SK-N-SH (cell line): ENCODE data around the gene CHCHD1. TPM values are rescaled to one million over a fixed set of nuclear protein-coding genes. Genes with fewer than 3 reads are reported as not detected.

Source experiments
- CTCF ChIA-PET: fragments of 300-600, 350-600 bp; formaldehyde crosslinking; extraction: SDS; loops from one replicate; lab custom pipeline; 2021; lab: Yijun Ruan, JAX
- POLR2A ChIA-PET: fragments of 350-600 bp; sonication (Branson Sonifier 250); formaldehyde crosslinking; extraction: SDS; loops from one replicate; lab custom pipeline; 2020; ENCODE audit warnings: antibody characterized with exemption, inconsistent platforms; lab: Yijun Ruan, JAX
- DNase-seq: peaks from one replicate; pipeline ENCODE4 v3.0.0; 2012
- H2AFZ ChIP-seq: fragments of 200-600 bp; sonication (generic); 2 replicates; pipeline ENCODE4 v1.8.1; 2016; ENCODE audit warnings: antibody characterized with exemption, mild to moderate bottlenecking, low read depth
- H3F3A ChIP-seq: fragments of 200-600 bp; sonication (generic); replicated peaks from 2 replicates; pipeline ENCODE3; 2016; ENCODE audit warnings: antibody characterized with exemption, mild to moderate bottlenecking; ENCODE audit not compliant: insufficient read depth
- H3K27ac ChIP-seq, 2 experiments: fragments of 200-500 bp in 1 of 2; fragments of 200-600 bp in 1 of 2; sonication (Bioruptor generic) in 1 of 2; sonication (generic), shearing (Covaris generic) in 1 of 2; 2 replicates each; pipeline versions ENCODE4 v1.5.1 to v1.6.1; 2014 to 2016; ENCODE audit warnings: low read depth in 2 of 2, inconsistent platforms in 1 of 2, low read length in 1 of 2, mild to moderate bottlenecking in 1 of 2, mixed read lengths in 1 of 2
- H3K27me3 ChIP-seq: fragments of 200-600 bp; sonication (generic), shearing (Covaris generic); 2 replicates; pipeline ENCODE4 v1.6.1; 2016; ENCODE audit warnings: mixed run types; ENCODE audit not compliant: insufficient read depth
- H3K36me3 ChIP-seq, 2 experiments: fragments of 200-500 bp in 1 of 2; fragments of 200-600 bp in 1 of 2; sonication (Bioruptor generic) in 1 of 2; sonication (generic) in 1 of 2; replicated peaks in 1 of 2; 2 replicates each; pipeline versions ENCODE3 to v1.5.1; 2014 to 2016; ENCODE audit warnings: low read length in 1 of 2, mild to moderate bottlenecking in 1 of 2; ENCODE audit not compliant: insufficient read depth in 2 of 2, control insufficient read depth in 1 of 2
- H3K4me1 ChIP-seq, 2 experiments: fragments of 200-500 bp in 1 of 2; fragments of 200-600 bp in 1 of 2; sonication (Bioruptor generic) in 1 of 2; sonication (generic), shearing (Covaris generic) in 1 of 2; 2 replicates each; pipeline versions ENCODE4 v1.5.1 to v1.6.1; 2014 to 2016; ENCODE audit warnings: low read depth in 1 of 2, low read length in 1 of 2, mixed run types in 1 of 2; ENCODE audit not compliant: insufficient read depth in 2 of 2, control insufficient read depth in 1 of 2
- H3K4me2 ChIP-seq: fragments of 200-600 bp; sonication (generic), shearing (Covaris generic); 2 replicates; pipeline ENCODE4 v1.6.1; 2017; ENCODE audit warnings: mixed run types
- H3K4me3 ChIP-seq, 2 experiments: fragments of 200-500 bp in 1 of 2; fragments of 200-600 bp in 1 of 2; sonication (Bioruptor generic) in 1 of 2; sonication (generic), shearing (Covaris generic) in 1 of 2; 2 replicates each; pipeline versions ENCODE4 v1.5.1 to v1.8.1; 2014 to 2016; ENCODE audit warnings: low read depth in 2 of 2, inconsistent platforms in 1 of 2, low read length in 1 of 2, mild to moderate bottlenecking in 1 of 2, mixed read lengths in 1 of 2, moderate library complexity in 1 of 2
- H3K79me2 ChIP-seq: fragments of 200-600 bp; sonication (generic); 2 replicates; pipeline ENCODE4 v1.8.1; 2017; ENCODE audit warnings: mild to moderate bottlenecking; ENCODE audit not compliant: insufficient read depth
- H3K9ac ChIP-seq: fragments of 200-600 bp; sonication (generic); 2 replicates; pipeline ENCODE4 v1.6.1; 2017; ENCODE audit warnings: mixed run types
- H3K9me2 ChIP-seq: fragments of 200-600 bp; sonication (generic); 2 replicates; pipeline ENCODE4 v1.6.1; 2017; ENCODE audit warnings: mixed run types
- H3K9me3 ChIP-seq: fragments of 200-600 bp; sonication (generic); 2 replicates; pipeline ENCODE4 v1.6.1; 2017; ENCODE audit warnings: mixed run types, mild to moderate bottlenecking, moderate library complexity
- H4K20me1 ChIP-seq: fragments of 200-600 bp; sonication (generic); 2 replicates; pipeline ENCODE4 v1.6.1; 2017; ENCODE audit warnings: mild to moderate bottlenecking, mixed run types; ENCODE audit not compliant: insufficient read depth
- CHD2 ChIP-seq: fragments of 150-350 bp; IDR thresholded peaks from 2 replicates; pipeline ENCODE4 v1.6.1; 2018; ENCODE audit warnings: low read length; ENCODE audit not compliant: partially characterized antibody
- EP300 ChIP-seq, 2 experiments: IDR thresholded peaks; 2 replicates each; pipeline versions ENCODE4 v1.4.0 to v1.6.1; 2012; ENCODE audit warnings: borderline replicate concordance in 1 of 2, low read depth in 1 of 2, low read length in 1 of 2
- GATA2 ChIP-seq: sonication (generic); formaldehyde crosslinking; IDR thresholded peaks from 2 replicates; pipeline ENCODE4 v1.5.0; 2020; ENCODE audit warnings: mild to moderate bottlenecking, missing genetic modification reagents
- MEF2A ChIP-seq: IDR thresholded peaks from 2 replicates; pipeline ENCODE4 v1.4.0; 2012; ENCODE audit warnings: low read depth, borderline replicate concordance
- MXI1 ChIP-seq: IDR thresholded peaks from 2 replicates; pipeline ENCODE4 v1.6.1; 2012; ENCODE audit warnings: mild to moderate bottlenecking, low read depth, low read length, improper control_type of control experiment
- RCOR1 ChIP-seq: fragments of 150-350 bp; IDR thresholded peaks from 2 replicates; pipeline ENCODE4 v1.6.1; 2017; ENCODE audit warnings: antibody characterized with exemption, low read length
- RFX5 ChIP-seq: IDR thresholded peaks from 2 replicates; pipeline ENCODE4 v1.6.1; 2012; ENCODE audit warnings: mild to moderate bottlenecking, improper control_type of control experiment, low read length
- SIN3A ChIP-seq: IDR thresholded peaks from 2 replicates; pipeline ENCODE4 v1.6.1; 2012; ENCODE audit warnings: low read depth, mild to moderate bottlenecking, low read length, moderate library complexity, borderline replicate concordance
- SMC3 ChIP-seq: IDR thresholded peaks from 2 replicates; pipeline ENCODE4 v1.6.1; 2012; ENCODE audit warnings: low read depth, low read length, improper control_type of control experiment
- TAF1 ChIP-seq: IDR thresholded peaks from 2 replicates; pipeline ENCODE4 v1.6.1; 2012; ENCODE audit warnings: low read depth, mild to moderate bottlenecking, low read length, moderate library complexity, borderline replicate concordance
- WGBS: methylation state at CpG from one replicate; pipeline ENCODE4 v1.1.6; 2017; ENCODE audit warnings: low lambda C conversion rate; 5-methylcytosine and 5-hydroxymethylcytosine counted together
- polyA plus RNA-seq, 3 experiments: library from polyadenylated mRNA; depleted of rRNA; stranded (reverse); fragments of >200 nt; gene quantifications; 2 replicates each; pipeline ENCODE4 v1.2.3, GENCODE V29; 2012
- TF ChIP-seq, protein P1 (sequence below): IDR thresholded peaks from 2 replicates; pipeline ENCODE4 v1.4.0; 2012; ENCODE audit warnings: low read depth
- TF ChIP-seq, protein P2 (sequence below): IDR thresholded peaks from 2 replicates; pipeline ENCODE4 v1.6.1; 2012; ENCODE audit warnings: mild to moderate bottlenecking, low read depth, low read length, moderate library complexity
- TF ChIP-seq, protein P3 (sequence below): fragments of 150-350 bp; IDR thresholded peaks from 2 replicates; pipeline ENCODE4 v1.6.1; 2016; ENCODE audit warnings: mild to moderate bottlenecking, low read depth, low read length
- TF ChIP-seq, protein P4 (sequence below): IDR thresholded peaks from 2 replicates; pipeline ENCODE4 v1.4.0; 2012; ENCODE audit warnings: low read depth, borderline replicate concordance

Gene CHCHD1
- polyA plus RNA-seq, 1 of the 3 experiments (the other 2 are of a cell fraction): 60.9 TPM

DNA sequence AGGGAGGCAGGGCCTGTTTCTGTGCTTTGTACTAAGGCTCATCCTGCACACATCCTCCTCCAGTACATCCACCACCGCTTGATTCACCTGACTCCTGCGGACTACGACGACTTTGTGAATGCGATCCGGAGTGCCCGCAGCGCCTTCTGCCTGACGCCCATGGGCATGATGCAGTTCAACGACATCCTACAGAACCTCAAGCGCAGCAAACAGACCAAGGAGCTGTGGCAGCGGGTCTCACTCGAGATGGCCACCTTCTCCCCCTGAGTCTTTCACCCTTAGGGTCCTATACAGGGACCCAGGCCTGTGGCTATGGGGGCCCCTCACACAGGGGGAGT, 19.4 kb downstream of the CHCHD1 start:
- H4K20me1 ChIP-seq: no peaks in the 10 kb centered on the region
- no peak overlapping the region for H3K27ac ChIP-seq
- CTCF ChIA-PET: no interaction called here
- H3K9me3 ChIP-seq: no peaks in the 10 kb centered on the region
- 100% methylated on average over 12 of the region's 13 CpGs for WGBS
- TF ChIP-seq, protein P1, sequence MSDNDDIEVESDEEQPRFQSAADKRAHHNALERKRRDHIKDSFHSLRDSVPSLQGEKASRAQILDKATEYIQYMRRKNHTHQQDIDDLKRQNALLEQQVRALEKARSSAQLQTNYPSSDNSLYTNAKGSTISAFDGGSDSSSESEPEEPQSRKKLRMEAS: no peak
- no peak for TF ChIP-seq SMC3
- TF ChIP-seq RFX5: no peak
- TF ChIP-seq RCOR1: no peak
- no peak for TF ChIP-seq EP300 (IDR thresholded peaks at IDR 0.05; ENCODE audit: borderline replicate concordance in 1 of 2, low read depth in 1 of 2, low read length in 1 of 2)
- no peak for TF ChIP-seq MXI1
- TF ChIP-seq, protein P2, sequence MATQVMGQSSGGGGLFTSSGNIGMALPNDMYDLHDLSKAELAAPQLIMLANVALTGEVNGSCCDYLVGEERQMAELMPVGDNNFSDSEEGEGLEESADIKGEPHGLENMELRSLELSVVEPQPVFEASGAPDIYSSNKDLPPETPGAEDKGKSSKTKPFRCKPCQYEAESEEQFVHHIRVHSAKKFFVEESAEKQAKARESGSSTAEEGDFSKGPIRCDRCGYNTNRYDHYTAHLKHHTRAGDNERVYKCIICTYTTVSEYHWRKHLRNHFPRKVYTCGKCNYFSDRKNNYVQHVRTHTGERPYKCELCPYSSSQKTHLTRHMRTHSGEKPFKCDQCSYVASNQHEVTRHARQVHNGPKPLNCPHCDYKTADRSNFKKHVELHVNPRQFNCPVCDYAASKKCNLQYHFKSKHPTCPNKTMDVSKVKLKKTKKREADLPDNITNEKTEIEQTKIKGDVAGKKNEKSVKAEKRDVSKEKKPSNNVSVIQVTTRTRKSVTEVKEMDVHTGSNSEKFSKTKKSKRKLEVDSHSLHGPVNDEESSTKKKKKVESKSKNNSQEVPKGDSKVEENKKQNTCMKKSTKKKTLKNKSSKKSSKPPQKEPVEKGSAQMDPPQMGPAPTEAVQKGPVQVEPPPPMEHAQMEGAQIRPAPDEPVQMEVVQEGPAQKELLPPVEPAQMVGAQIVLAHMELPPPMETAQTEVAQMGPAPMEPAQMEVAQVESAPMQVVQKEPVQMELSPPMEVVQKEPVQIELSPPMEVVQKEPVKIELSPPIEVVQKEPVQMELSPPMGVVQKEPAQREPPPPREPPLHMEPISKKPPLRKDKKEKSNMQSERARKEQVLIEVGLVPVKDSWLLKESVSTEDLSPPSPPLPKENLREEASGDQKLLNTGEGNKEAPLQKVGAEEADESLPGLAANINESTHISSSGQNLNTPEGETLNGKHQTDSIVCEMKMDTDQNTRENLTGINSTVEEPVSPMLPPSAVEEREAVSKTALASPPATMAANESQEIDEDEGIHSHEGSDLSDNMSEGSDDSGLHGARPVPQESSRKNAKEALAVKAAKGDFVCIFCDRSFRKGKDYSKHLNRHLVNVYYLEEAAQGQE: no peak
- TF ChIP-seq MEF2A: no peak
- no peak for TF ChIP-seq CHD2
- TF ChIP-seq, protein P3, sequence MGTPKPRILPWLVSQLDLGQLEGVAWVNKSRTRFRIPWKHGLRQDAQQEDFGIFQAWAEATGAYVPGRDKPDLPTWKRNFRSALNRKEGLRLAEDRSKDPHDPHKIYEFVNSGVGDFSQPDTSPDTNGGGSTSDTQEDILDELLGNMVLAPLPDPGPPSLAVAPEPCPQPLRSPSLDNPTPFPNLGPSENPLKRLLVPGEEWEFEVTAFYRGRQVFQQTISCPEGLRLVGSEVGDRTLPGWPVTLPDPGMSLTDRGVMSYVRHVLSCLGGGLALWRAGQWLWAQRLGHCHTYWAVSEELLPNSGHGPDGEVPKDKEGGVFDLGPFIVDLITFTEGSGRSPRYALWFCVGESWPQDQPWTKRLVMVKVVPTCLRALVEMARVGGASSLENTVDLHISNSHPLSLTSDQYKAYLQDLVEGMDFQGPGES: no peak
- no peak for TF ChIP-seq GATA2 (CRISPR knock-in tag)
- TF ChIP-seq TAF1: no peak
- TF ChIP-seq, protein P4, sequence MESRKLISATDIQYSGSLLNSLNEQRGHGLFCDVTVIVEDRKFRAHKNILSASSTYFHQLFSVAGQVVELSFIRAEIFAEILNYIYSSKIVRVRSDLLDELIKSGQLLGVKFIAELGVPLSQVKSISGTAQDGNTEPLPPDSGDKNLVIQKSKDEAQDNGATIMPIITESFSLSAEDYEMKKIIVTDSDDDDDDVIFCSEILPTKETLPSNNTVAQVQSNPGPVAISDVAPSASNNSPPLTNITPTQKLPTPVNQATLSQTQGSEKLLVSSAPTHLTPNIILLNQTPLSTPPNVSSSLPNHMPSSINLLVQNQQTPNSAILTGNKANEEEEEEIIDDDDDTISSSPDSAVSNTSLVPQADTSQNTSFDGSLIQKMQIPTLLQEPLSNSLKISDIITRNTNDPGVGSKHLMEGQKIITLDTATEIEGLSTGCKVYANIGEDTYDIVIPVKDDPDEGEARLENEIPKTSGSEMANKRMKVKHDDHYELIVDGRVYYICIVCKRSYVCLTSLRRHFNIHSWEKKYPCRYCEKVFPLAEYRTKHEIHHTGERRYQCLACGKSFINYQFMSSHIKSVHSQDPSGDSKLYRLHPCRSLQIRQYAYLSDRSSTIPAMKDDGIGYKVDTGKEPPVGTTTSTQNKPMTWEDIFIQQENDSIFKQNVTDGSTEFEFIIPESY: no peak
- no peak for TF ChIP-seq SIN3A
- no peak for DNase-seq
- no peak overlapping the region for H3K9ac ChIP-seq
- H3K27me3 ChIP-seq: no peaks in the 10 kb centered on the region
- H3K4me3 ChIP-seq: no peak overlapping the region
- H3K4me1 ChIP-seq: no peaks in the 10 kb centered on the region
- peaks cover 28% of the 10 kb centered on the region for H3F3A ChIP-seq
- POLR2A ChIA-PET: interaction anchor here (1.1 to 1.2 kb wide), 2 partner anchors 9 to 10 kb away, joined by 3 to 4 read pairs; no protein-coding TSS in a partner anchor
- no peaks in the 10 kb centered on the region for H3K79me2 ChIP-seq
- peaks cover 36 to 78% of the 10 kb centered on the region in 2 experiments for H3K36me3 ChIP-seq
- no peak overlapping the region for H2AFZ ChIP-seq
- H3K4me2 ChIP-seq: no peak overlapping the region
- no peaks in the 10 kb centered on the region for H3K9me2 ChIP-seq
